Amygdala (tissue), 56 donors: ENCODE results near the gene HUWE1.
A peak's percentile ranks its signal among the peaks of the same experiment; 100 is the strongest.

Source experiments
- DNase-seq, 56 donors: peaks; one replicate each; lab custom pipeline; 2025; lab: John Stamatoyannopoulos, UW

HUWE1 gene

GRCh38 chrX:53622431-53622830 lies 64.1 kb downstream of the HUWE1 start:
- no peak for DNase-seq

GRCh38 chrX:53621418-53621986 lies 65.0 kb downstream of the HUWE1 start:
- DNase-seq: no peak

- DNase-seq: no peak
Observed at GRCh38 chrX:53616946-53617345, 69.6 kb downstream of the HUWE1 start.

GRCh38 chrX:53606456-53606855 lies 80.1 kb downstream of the HUWE1 start:
- no peak for DNase-seq

GRCh38 chrX:53605004-53605403 lies 81.5 kb downstream of the HUWE1 start:
- no peak for DNase-seq

- no peak for DNase-seq
Observed at GRCh38 chrX:53599781-53600396, 86.6 kb downstream of the HUWE1 start.

- DNase-seq: no peak
Observed at GRCh38 chrX:53598169-53598568, 88.3 kb downstream of the HUWE1 start.

- no peak for DNase-seq
Observed at GRCh38 chrX:53595266-53595810, 91.2 kb downstream of the HUWE1 start.

GRCh38 chrX:53594354-53594753 lies 92.2 kb downstream of the HUWE1 start:
- DNase-seq: no peak

- no peak for DNase-seq
Observed at GRCh38 chrX:53587795-53588420, 98.6 kb downstream of the HUWE1 start.

GRCh38 chrX:53584891-53585290 lies 101.6 kb downstream of the HUWE1 start:
- peak in 7 of 56 donors; percentile 1 to 19 (median 6) for DNase-seq

- no peak for DNase-seq
Observed at GRCh38 chrX:53583571-53583970, 102.9 kb downstream of the HUWE1 start.

- DNase-seq: no peak
Observed at GRCh38 chrX:53580742-53581504, 105.6 kb downstream of the HUWE1 start.

GRCh38 chrX:53571494-53571893 lies 115.0 kb downstream of the HUWE1 start:
- DNase-seq: no peak

GRCh38 chrX:53563324-53563723 lies 123.2 kb downstream of the HUWE1 start:
- DNase-seq: no peak

GRCh38 chrX:53561912-53562311 lies 124.6 kb downstream of the HUWE1 start:
- no peak for DNase-seq

- no peak for DNase-seq
Observed at GRCh38 chrX:53558646-53559045, 127.9 kb downstream of the HUWE1 start.

- DNase-seq: no peak
Observed at GRCh38 chrX:53556868-53557267, 129.7 kb downstream of the HUWE1 start.

- no peak for DNase-seq
Observed at GRCh38 chrX:53550756-53551463, 135.6 kb downstream of the HUWE1 start.

GRCh38 chrX:53547668-53548067 lies 138.9 kb downstream of the HUWE1 start:
- DNase-seq: no peak

- DNase-seq: no peak
Observed at GRCh38 chrX:53544936-53545335, 141.6 kb downstream of the HUWE1 start.
